ENCODE measurements around the gene VPS11. TPM values are rescaled to one million over a fixed set of nuclear protein-coding genes. Genes with fewer than 3 reads are reported as not detected.
"Not testable (repeated sequence)": the region's sequence is repeated elsewhere in the genome, so short reads cannot be mapped to it uniquely, and the experiment has no call there.

Gene VPS11
- total RNA-seq, 4 donors from 2014 or later, result 30.2 to 44.1 (median 41.3) TPM

- intact Hi-C loops (cut with DNase I; ENCODE audit: low total_unique reads), result no loop called here
- peak in 1 of 3 donors; percentile 33 for TF ChIP-seq CTCF (IDR thresholded peaks at IDR 0.05)
- peak in 1 of 2 donors; percentile 94 for TF ChIP-seq POLR2A (IDR thresholded peaks at IDR 0.05)
- peak overlapping the region; percentile 62 for H3K4me3 ChIP-seq (ENCODE audit: low read depth, poor library complexity, severe bottlenecking)
- WGBS, 2 donors, result 0% methylated on average over 24 to 54 of the region's 79 CpGs
- peak; percentile 99 to 100 for DNase-seq (ENCODE audit: low spot score in 2 of 2)
These were observed 27.7 kb downstream of the VPS11 start for GRCh38 chr11:119095066-119095880.

- TF ChIP-seq POLR2A (IDR thresholded peaks at IDR 0.05) (no peak), CTCF (IDR thresholded peaks at IDR 0.05) (no peak)
- H3K4me3 ChIP-seq (ENCODE audit: low read depth, poor library complexity, severe bottlenecking), result no peak overlapping the region
- intact Hi-C loops (cut with DNase I; ENCODE audit: low total_unique reads), result no loop called here
- 83 to 84% methylated on average over 6 of the region's 6 CpGs for WGBS, 2 donors
- DNase-seq (ENCODE audit: low spot score in 2 of 2), result no peak
These were observed 32.1 kb downstream of the VPS11 start for GRCh38 chr11:119099711-119100110.

- TF ChIP-seq POLR2A (IDR thresholded peaks at IDR 0.05) (no peak), CTCF (IDR thresholded peaks at IDR 0.05) (no peak)
- intact Hi-C loops (cut with DNase I; ENCODE audit: low total_unique reads), result no loop called here
- no peak overlapping the region for H3K4me3 ChIP-seq (ENCODE audit: low read depth, poor library complexity, severe bottlenecking)
- 35 to 44% methylated on average over 8 to 11 of the region's 11 CpGs for WGBS, 2 donors
- no peak for DNase-seq (ENCODE audit: low spot score in 2 of 2)
These were observed 32.8 kb downstream of the VPS11 start for GRCh38 chr11:119100246-119100970.

GRCh38 chr11:119100994-119101758 is 33.6 kb downstream of the VPS11 start:
- intact Hi-C loops (cut with DNase I; ENCODE audit: low total_unique reads), result no loop called here
- peak overlapping the region; percentile 56 for H3K4me3 ChIP-seq (ENCODE audit: low read depth, poor library complexity, severe bottlenecking)
- WGBS, 2 donors, result 1 to 2% methylated on average over 22 to 26 of the region's 29 CpGs
- no peak for DNase-seq (ENCODE audit: low spot score in 2 of 2)
- no peak for TF ChIP-seq POLR2A (IDR thresholded peaks at IDR 0.05)

GRCh38 chr11:119101759-119102423 is 34.3 kb downstream of the VPS11 start, which contains the start of gene DPAGT1:
TSS of gene DPAGT1 (minus strand) at chr11:119101853. CDS start at chr11:119101655, 198 bp downstream.
- intact Hi-C loops (cut with DNase I; ENCODE audit: low total_unique reads), result no loop called here

GRCh38 chr11:119103161-119103664 is 35.6 kb downstream of the VPS11 start:
- DNase-seq (ENCODE audit: low spot score in 2 of 2); H3K4me3 ChIP-seq (ENCODE audit: low read depth, poor library complexity, severe bottlenecking); intact Hi-C loops (cut with DNase I; ENCODE audit: low total_unique reads): not testable (repeated sequence)
- 78 to 80% methylated on average over 18 of the region's 18 CpGs for WGBS, 2 donors

More at GRCh38 chr11:119101759-119102423, 34.3 kb downstream of the VPS11 start, which contains the start of gene DPAGT1:
- 0 to 1% methylated on average over 32 of the region's 32 CpGs for WGBS, 2 donors
- peak within 1 kb of the TSS; percentile 56 for H3K4me3 ChIP-seq (ENCODE audit: low read depth, poor library complexity, severe bottlenecking)
- peak; percentile 95 to 97 for DNase-seq (ENCODE audit: low spot score in 2 of 2)
- no peak for TF ChIP-seq CTCF (IDR thresholded peaks at IDR 0.05)
- no peak for TF ChIP-seq POLR2A (IDR thresholded peaks at IDR 0.05)

Data from lower leg skin (tissue), 4 donors.